HEK293 (cell line): ENCODE measurements around the gene LAMC3.

Experiments used
- GLIS1 ChIP-seq: fragments of 450-650 bp; formaldehyde crosslinking; IDR thresholded peaks from 2 replicates; pipeline ENCODE4 v1.5.1; 2016; ENCODE audit warnings: missing biosample characterization, missing genetic modification characterization
- MEIS1 ChIP-seq: sonication (generic); formaldehyde crosslinking; IDR thresholded peaks from 2 replicates; pipeline ENCODE4 v1.8.1; 2022; ENCODE audit warnings: missing genetic modification reagents, mild to moderate bottlenecking, borderline replicate concordance
- MYNN ChIP-seq: fragments of 450-650 bp; formaldehyde crosslinking; IDR thresholded peaks from 2 replicates; pipeline ENCODE4 v1.5.1; 2016; ENCODE audit warnings: missing biosample characterization, missing genetic modification characterization, borderline replicate concordance
- RBAK ChIP-seq: fragments of 450-650 bp; formaldehyde crosslinking; IDR thresholded peaks from 2 replicates; pipeline ENCODE4 v1.5.1; 2016; ENCODE audit warnings: missing biosample characterization, missing genetic modification characterization
- ZFP69B ChIP-seq: fragments of 450-650 bp; formaldehyde crosslinking; IDR thresholded peaks from 2 replicates; pipeline ENCODE4 v1.5.1; 2016; ENCODE audit warnings: missing biosample characterization, missing genetic modification characterization
- ZNF174 ChIP-seq: fragments of 450-650 bp; formaldehyde crosslinking; IDR thresholded peaks from 2 replicates; pipeline ENCODE4 v1.5.0; 2017; ENCODE audit warnings: missing biosample characterization, mild to moderate bottlenecking, missing genetic modification characterization
- ZNF23 ChIP-seq: fragments of 450-650 bp; formaldehyde crosslinking; IDR thresholded peaks from 2 replicates; pipeline ENCODE4 v1.5.1; 2016; ENCODE audit warnings: missing biosample characterization, missing genetic modification characterization, borderline replicate concordance
- ZNF747 ChIP-seq: fragments of 450-650 bp; formaldehyde crosslinking; IDR thresholded peaks from 2 replicates; pipeline ENCODE4 v1.5.1; 2016; ENCODE audit warnings: missing biosample characterization, missing genetic modification characterization
- TF ChIP-seq, protein P1 (sequence below): fragments of 450-650 bp; formaldehyde crosslinking; IDR thresholded peaks from 2 replicates; pipeline ENCODE4 v1.5.1; 2016; ENCODE audit warnings: missing biosample characterization, missing genetic modification characterization

- TF ChIP-seq GLIS1 (tag by site-specific recombination) (peak; percentile 34; the same call in 1 of the 2 replicates), MYNN (tag by site-specific recombination) (no peak), ZNF23 (tag by site-specific recombination) (no peak), ZNF747 (no peak), ZNF174 (tag by site-specific recombination) (no peak), ZFP69B (tag by site-specific recombination) (no peak), MEIS1 (CRISPR knock-in tag) (no peak), RBAK (tag by site-specific recombination) (no peak)
- TF ChIP-seq, protein P1, sequence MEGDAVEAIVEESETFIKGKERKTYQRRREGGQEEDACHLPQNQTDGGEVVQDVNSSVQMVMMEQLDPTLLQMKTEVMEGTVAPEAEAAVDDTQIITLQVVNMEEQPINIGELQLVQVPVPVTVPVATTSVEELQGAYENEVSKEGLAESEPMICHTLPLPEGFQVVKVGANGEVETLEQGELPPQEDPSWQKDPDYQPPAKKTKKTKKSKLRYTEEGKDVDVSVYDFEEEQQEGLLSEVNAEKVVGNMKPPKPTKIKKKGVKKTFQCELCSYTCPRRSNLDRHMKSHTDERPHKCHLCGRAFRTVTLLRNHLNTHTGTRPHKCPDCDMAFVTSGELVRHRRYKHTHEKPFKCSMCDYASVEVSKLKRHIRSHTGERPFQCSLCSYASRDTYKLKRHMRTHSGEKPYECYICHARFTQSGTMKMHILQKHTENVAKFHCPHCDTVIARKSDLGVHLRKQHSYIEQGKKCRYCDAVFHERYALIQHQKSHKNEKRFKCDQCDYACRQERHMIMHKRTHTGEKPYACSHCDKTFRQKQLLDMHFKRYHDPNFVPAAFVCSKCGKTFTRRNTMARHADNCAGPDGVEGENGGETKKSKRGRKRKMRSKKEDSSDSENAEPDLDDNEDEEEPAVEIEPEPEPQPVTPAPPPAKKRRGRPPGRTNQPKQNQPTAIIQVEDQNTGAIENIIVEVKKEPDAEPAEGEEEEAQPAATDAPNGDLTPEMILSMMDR (tag by site-specific recombination) = no peak
Observed at GRCh38 chr9:131095666-131096268, 86.8 kb downstream of the LAMC3 start.
